Measurements from ENCODE around the gene SLC8A1.

SLC8A1 gene

DNA sequence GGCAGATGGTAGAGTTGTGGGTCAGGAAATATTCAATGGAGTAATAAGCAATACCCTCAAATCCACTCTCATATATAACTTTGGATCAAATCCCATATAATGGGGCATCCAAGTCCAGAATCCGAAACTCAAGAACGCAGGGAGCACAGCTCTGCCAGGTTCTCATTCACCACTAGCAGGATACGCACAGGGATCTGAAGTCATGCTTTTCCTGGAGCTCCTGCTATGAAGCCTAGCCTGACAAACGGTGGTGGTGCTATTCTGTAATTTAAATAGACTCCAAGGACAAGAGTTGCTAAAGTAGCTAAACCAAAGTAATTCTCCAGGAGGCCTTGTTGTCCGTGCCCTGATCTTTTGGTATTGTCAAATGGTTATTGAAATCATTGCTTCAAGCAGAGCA is 264.8 kb downstream of the SLC8A1 start:
- H3K27ac ChIP-seq: no peak overlapping the region
- ChIA-PET POLR2A (ENCODE audit: low non-redundant PET) (no interaction called here), CTCF (no interaction called here)
- DNase-seq (ENCODE audit: low spot score): no peak
- TF ChIP-seq, protein P1, sequence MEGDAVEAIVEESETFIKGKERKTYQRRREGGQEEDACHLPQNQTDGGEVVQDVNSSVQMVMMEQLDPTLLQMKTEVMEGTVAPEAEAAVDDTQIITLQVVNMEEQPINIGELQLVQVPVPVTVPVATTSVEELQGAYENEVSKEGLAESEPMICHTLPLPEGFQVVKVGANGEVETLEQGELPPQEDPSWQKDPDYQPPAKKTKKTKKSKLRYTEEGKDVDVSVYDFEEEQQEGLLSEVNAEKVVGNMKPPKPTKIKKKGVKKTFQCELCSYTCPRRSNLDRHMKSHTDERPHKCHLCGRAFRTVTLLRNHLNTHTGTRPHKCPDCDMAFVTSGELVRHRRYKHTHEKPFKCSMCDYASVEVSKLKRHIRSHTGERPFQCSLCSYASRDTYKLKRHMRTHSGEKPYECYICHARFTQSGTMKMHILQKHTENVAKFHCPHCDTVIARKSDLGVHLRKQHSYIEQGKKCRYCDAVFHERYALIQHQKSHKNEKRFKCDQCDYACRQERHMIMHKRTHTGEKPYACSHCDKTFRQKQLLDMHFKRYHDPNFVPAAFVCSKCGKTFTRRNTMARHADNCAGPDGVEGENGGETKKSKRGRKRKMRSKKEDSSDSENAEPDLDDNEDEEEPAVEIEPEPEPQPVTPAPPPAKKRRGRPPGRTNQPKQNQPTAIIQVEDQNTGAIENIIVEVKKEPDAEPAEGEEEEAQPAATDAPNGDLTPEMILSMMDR (conservative IDR thresholded peaks at IDR 0.05; ENCODE audit: low read depth): no peak

DNA sequence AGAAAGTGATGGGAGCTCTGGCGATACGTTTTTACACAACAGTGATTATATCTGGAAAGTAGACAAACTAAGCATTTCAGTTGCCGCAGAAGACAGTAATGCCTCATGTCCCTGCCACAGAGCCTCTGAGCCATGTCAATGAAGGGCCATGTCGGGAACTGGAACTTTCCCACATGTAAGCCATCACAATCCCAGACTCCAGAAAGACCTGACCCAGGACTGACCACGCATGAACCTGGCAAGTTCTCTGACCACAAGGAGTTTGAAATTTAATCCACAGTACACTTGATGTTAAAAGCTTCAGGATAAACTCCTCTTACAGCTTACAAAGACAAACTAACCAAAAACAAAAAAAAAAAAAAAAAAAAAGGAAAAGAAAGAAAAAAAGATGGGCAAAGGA is 267.3 kb downstream of the SLC8A1 start:
- POLR2A ChIA-PET (ENCODE audit: low non-redundant PET): no interaction called here
- CTCF ChIA-PET: interaction anchor here (0.6 kb wide), 1 partner anchor 247 kb away, joined by 3 read pairs; no protein-coding TSS in a partner anchor
- TF ChIP-seq, protein P1 (conservative IDR thresholded peaks at IDR 0.05; ENCODE audit: low read depth): no peak
- no peak overlapping the region for H3K27ac ChIP-seq
- no peak for DNase-seq (ENCODE audit: low spot score)

DNA sequence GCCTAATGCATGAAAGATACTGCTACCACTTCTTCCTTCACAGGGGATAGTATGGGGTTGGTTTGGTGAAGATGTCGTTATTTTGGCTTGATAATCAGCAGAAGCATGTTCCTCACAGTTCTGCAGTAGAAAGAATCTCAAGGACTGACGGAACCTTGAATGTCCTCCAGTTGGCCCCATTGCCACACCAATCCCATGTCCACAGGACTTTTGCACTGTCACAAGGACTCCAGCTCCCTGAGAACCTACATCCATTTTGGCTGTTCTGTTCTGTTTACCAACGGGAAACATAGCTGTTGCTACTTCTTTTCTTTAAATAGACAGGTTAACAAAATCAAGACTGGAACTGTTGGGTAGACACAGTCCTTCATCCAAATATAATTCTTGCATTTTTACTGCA is 270.0 kb downstream of the SLC8A1 start:
- H3K27ac ChIP-seq: no peak overlapping the region
- ChIA-PET CTCF (no interaction called here), POLR2A (ENCODE audit: low non-redundant PET) (no interaction called here)
- no peak for DNase-seq (ENCODE audit: low spot score)
- TF ChIP-seq, protein P1 (conservative IDR thresholded peaks at IDR 0.05; ENCODE audit: low read depth): no peak

DNA sequence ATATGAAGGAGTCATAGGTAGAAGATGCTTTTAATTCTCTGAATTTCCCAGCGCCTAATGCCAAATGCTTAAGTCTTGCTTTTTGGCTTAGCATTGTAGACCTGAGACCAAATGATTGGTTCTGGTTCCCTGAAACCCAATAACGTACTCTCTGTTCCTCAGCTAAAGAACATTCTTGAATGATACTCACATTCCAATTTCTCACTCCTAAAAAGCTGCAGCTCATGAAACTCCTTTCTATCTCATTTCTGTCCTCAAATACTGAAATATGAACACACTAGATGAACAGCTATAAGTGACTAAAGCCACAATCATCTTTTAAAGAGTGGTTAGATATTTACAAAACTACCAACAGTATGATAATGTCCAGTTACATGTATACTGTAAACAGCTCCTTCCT is 272.1 kb downstream of the SLC8A1 start:
- no peak for DNase-seq (ENCODE audit: low spot score)
- ChIA-PET POLR2A (ENCODE audit: low non-redundant PET) (no interaction called here), CTCF (interaction anchor here (0.6 to 1.0 kb wide), 2 partner anchors 14 to 184 kb away, joined by 3 to 4 read pairs; no protein-coding TSS in a partner anchor)
- no peak overlapping the region for H3K27ac ChIP-seq
- TF ChIP-seq, protein P1 (conservative IDR thresholded peaks at IDR 0.05; ENCODE audit: low read depth): no peak

DNA sequence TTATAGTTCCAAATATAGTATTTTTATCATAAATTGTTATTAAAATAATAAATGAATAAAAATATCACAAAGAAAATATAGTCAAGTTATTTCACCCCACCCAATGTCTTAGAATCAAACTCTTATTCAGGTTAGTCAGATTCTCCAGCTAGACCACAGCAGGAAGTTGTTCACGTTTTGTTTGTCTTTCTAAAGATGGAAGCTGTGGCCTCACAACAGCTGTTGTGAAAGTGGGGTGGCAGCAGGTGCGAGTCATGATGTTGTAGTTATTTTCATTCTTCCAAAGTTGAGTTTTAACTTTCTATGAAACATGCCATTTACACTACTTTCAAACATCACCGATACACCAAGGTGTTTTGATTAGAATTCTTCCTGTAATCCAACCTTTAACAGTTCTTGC is 272.9 kb downstream of the SLC8A1 start:
- TF ChIP-seq, protein P1 (conservative IDR thresholded peaks at IDR 0.05; ENCODE audit: low read depth): no peak
- H3K27ac ChIP-seq: no peak overlapping the region
- ChIA-PET POLR2A (ENCODE audit: low non-redundant PET) (no interaction called here), CTCF (interaction anchor here (1.0 kb wide), 1 partner anchor 13 kb away, joined by 3 read pairs; no protein-coding TSS in a partner anchor)
- DNase-seq (ENCODE audit: low spot score): no peak

DNA sequence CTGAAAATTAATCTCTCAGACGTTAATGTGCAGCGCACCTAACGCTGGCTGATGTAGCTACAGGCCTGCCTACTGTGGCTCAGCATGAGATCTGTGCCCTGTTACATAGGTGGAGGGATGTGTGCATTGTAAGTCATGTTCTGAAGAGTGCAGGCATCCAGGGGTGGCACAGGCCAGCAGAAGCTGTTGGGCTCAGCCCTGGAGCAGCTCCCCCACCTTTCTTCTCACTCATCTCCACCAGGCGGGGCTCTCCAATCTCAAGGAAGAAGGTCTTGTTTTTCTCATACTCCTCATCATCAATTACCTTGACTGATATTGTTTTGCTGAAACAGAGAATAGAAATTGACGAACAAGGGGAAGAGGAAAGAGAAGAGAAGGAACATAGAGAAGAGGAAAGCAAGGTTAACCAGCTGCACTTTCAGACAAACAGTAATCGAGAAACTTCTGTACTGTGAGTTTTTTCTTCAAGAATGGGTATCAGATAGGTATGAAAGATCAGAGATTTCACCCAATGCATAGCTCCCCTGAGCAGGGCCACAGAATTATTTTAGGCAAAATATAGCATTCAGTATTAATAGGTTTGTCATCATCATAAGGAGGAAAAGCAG is 273.6 kb downstream of the SLC8A1 start:
- H3K27ac ChIP-seq: no peak overlapping the region
- no peak for DNase-seq (ENCODE audit: low spot score)
- POLR2A ChIA-PET (ENCODE audit: low non-redundant PET): no interaction called here
- CTCF ChIA-PET: no interaction called here
- TF ChIP-seq, protein P1 (conservative IDR thresholded peaks at IDR 0.05; ENCODE audit: low read depth): no peak
